Fibroblast of lung (primary cell): ENCODE results near the gene SIRPG.
"Not testable (repeated sequence)": the region's sequence is repeated elsewhere in the genome, so short reads cannot be mapped to it uniquely, and the experiment has no call there.

ENCODE experiments used
- CTCF ChIP-seq, 2 donors: IDR thresholded peaks in 1 of 2; conservative IDR thresholded peaks in 1 of 2; 1 replicate in 1 of 2; 2 replicates in 1 of 2; pipeline ENCODE4 v1.5.1; 2011 to 2012; ENCODE audit warnings: low read length in 2 of 2, control low read depth in 1 of 2, inconsistent platforms in 1 of 2, low read depth in 1 of 2, mild to moderate bottlenecking in 1 of 2
- EZH2 ChIP-seq: IDR thresholded peaks from 2 replicates; pipeline ENCODE4 v1.5.1; 2012; ENCODE audit warnings: low read length, control low read depth, mild to moderate bottlenecking; ENCODE audit errors: missing control alignments

- not testable (repeated sequence) for TF ChIP-seq CTCF (conservative IDR thresholded peaks at IDR 0.05 in 1 of 2, IDR thresholded peaks at IDR 0.05 in 1 of 2; ENCODE audit: low read depth in 1 of 2, low read length in 2 of 2); EZH2
Observed at GRCh38 chr20:1610404-1610803, 47.2 kb downstream of the SIRPG start.
